CD4-positive, alpha-beta T cell treated with Interleukin-21 for 1 hour (primary cell): ENCODE measurements around the gene PPP1R17.
A peak's percentile ranks its signal among the peaks of the same experiment; 100 is the strongest.

Source experiments
- DNase-seq: peaks from one replicate; pipeline ENCODE4 v3.0.0-alpha.2; 2020

The PPP1R17 gene

DNA sequence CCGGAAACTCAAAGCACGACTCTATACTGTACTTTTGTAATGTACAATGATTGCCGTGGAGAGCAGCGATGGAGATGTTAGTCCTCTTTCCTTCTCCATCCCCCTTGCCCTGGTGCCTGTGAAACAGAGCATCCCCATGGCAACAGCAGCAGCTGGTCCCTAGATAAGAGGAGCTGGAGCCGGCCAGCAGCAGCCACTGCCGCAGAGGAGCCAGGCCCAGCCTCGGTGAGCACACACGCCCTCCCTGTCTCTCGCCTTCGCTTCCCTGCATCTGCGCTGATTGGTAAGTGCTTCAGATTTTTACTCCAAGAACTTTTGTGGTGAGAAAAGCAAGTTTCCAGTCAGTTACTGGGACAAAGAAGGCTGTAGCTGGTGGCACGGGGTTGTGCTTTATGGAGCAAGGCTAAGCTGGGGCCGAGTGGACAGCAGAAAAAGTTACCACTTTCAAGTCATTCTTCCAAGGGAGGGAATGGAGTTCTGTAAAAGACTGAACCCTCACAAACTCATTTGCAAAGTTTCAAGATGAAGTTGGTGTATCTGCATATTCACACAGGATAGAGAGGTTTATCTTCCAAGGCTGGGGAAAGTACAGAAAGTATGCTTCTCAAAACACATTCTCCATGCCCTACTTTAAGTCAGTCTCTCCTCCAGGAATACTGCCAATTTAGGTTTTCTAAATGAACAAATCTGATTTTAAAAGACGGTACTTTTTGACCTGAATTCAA is at the start of gene PPP1R17:
Gene PPP1R17 (plus strand): TSS at position 192 of the 725 bp plus-strand sequence. CDS start 5,227 bp downstream, outside the sequence.
- no peak for DNase-seq

DNA sequence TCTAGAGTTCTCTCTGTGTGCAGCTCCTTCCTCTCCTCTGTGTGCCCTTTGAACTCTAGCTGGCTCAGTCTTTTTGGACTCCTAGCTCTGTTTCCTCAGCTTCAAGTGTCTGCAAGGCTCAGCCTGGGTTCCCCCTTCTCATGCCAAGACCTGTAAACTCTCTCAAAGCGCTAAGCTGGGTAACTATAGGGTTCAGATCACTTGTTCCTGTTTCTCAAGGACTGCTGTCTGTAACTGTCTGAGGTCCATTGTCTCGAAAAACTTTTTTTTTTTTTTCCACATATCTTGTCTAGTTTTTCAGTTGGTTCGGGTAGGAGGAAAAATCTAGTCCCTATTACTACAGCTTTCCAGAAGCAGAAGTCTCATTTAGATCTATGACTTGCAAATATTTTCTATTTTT is 46.6 kb upstream of the PPP1R17 start:
- no peak for DNase-seq

DNA sequence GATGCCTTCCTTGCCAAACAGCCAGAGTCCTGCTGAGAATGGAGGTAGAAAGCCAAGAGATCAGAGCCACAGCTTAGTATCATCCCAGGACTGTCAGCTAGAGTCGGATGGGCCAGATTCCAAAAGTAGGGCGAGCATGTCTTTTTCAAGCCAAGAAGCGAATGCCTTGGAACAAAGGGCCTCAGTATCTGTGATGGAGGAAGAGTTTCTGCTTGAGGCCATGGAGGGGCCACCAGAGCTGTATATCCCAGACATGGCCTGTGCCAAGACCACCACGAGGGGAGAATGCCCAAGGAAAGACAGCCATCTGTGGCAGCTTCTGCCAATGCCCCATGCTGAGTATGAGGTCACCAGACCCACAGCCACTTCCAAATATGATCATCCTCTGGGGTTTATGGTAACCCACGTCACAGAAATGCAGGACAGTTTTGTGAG is 44.3 kb upstream of the PPP1R17 start:
- DNase-seq: no peak

DNA sequence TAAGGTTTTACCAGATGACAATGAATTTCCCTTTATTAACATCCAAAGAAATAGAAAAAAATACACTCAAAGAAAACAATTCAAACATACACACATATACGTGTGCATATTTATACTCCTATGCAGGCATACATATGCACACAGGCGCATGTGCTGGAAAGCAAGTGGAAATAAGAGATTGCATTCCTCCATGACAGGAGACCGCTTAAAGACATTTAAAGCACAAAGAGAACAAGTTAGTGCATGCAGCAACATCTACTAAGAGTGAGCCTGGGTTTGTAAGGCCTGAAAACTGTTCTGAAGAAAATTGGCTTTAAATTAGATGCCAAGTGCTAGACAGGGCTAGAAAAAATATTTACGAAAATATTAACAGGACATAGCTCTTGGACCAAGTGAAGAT is 40.1 kb upstream of the PPP1R17 start:
- no peak for DNase-seq

DNA sequence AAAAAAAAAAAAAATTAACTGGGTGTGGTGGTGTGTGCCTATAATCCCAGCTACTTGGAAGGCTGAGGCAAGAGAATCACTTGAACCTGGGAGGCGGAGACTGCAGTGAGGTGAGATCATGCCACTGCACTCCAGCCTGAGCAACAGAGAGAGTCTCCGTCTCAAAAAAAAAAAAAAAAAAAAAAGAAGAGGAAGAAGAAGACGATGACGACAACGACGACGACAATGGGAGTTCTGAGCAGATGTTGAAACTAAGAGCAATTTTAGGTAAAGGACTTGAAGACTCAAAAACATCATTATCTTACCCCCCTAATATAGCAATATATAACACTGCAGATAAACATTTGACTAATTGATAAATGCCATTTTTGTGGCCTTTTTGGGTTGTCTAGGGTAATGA is 39.5 kb upstream of the PPP1R17 start:
- DNase-seq: no peak

DNA sequence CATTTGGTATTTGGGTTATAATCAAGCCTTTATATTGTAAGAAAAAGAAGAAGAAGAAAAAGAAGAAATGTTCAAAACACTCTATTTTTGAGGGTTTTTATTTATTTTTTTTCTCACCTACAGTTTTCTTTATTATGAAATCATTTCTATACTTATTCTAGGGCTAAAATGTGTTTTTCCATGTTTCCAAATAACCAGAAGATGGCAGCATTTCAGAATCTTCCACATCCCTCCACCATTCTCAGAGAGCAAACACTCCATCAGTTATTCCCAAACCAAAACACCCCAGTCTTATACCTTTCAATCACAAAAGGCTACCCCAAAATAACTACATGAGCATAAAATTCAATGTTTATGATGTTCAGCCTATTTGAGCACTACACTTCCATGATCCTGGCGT is 38.7 kb upstream of the PPP1R17 start:
- no peak for DNase-seq

DNA sequence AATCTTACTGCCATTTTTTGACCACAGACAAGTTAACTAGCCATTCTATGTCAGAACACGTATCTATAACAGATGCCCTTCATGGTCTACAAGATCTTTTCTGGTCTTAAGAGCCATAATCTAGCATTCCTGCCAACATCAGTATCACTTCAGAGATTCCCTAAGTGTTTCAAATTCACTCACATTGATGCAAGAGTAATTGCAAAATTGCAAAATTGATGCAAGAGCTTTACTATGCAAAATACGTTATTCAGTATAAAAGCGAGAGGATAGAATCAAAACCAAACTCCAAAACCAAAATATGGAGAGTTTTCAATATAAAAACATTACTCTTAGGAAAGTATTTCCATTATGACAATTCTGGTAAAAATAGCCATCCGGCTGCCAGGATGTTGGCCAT is 38.1 kb upstream of the PPP1R17 start:
- DNase-seq: no peak

DNA sequence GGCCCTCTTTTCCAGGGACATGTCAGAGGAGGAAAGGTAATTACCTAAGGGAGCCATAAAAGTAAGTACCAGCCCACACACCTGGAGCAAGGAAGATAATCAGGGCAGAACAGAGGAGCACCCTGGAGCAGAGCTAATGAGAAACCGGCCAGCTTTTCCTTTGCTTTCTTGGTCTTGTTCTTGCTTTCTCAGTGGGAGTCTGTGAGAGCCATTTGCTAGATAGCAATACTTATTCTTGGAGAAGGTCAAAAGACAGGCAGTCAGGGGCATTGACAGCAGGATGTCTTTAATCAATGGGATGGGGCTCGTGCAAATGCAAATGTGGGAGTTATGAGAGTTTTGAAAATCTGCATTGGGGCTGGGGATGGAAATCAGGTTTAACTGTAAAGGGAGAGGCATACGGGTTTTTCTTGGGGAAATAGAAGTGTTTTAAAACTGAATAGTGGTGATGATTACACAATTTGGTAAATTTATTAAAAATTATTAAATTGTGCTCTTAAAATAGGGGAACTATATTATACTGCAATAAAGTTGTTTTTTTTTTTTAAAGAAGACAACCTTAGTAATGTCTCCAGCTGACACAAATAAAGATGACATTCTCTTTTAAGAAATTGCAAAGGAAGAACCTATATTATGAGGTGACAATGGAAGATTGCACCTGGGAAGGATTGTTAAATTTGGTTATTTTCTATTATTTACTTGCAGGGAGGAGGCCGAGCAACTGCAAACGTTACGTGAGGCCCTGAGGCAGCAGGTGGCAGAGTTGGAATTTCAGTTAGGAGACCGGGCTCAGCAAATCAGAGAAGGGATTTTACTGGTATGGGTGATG is 35.6 kb upstream of the PPP1R17 start:
- DNase-seq: no peak

DNA sequence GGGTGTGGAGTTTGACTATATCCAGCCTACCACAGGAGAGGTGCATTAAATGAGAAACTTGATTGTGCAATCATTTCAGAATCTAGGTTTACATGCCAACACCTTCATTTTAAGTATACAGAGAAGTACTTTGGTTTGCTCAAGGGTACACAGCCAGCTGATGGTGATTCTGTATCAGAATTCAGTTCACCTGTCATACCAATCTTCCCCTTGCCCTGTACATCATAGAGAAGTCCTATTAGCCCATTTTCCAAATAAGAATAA is 35.0 kb upstream of the PPP1R17 start:
- DNase-seq: no peak

DNA sequence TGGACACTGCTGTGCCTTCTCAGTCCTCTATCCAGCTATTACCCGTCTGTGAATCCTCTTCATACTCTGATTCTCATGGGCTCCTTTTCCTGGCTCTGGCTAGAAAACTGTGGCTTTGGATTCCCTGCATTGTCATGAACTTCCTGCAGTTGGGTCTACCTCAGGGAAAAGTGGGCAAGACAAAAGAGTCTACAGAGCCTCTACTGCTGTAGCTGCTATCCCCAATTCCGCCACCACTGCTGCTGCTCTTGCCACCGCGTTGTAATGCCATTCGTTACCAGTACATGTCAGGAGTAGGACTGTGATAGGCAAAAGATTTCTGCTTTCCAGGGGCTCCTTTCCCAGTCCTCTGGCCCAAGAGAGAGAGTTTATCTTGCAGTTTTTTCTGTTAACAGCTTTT is 23.9 kb upstream of the PPP1R17 start:
- no peak for DNase-seq

DNA sequence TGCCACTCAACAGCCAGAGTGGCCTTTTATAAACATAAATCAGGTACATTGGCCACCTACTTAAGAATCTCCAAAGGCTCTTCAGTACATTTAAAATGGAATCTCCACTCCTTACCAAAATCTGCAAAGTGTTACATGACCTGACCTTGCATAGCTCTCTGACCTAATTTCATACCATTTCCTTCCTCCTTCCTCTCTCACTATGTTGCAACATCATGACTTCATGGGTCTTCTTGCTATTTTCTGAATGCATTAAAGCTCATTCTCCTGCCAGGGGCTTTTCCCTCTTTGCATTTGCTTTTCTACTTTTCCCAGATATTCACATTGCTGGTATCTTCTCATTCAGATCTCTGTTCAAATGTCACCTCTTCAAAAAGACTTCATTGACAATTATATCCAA is 22.1 kb upstream of the PPP1R17 start:
- DNase-seq: no peak

DNA sequence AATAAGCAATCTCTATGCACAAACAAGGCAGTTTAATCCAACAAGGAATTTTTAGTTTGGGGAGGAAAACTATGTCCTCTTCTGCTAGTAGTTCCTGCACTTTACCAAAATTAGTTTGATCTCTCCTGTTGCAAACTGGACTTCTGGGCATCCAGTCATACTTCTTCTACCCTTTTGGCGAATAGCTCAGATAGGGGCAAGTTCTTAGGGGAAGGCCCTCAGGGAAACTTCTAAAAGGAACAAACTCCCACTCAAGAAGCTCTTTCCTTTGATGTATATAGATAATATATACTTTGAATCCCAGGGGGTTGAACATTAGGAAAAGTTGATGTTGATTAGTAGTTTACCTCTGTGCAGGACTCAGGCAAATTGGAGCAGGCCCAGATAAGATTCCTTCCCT is 21.5 kb upstream of the PPP1R17 start:
- no peak for DNase-seq

DNA sequence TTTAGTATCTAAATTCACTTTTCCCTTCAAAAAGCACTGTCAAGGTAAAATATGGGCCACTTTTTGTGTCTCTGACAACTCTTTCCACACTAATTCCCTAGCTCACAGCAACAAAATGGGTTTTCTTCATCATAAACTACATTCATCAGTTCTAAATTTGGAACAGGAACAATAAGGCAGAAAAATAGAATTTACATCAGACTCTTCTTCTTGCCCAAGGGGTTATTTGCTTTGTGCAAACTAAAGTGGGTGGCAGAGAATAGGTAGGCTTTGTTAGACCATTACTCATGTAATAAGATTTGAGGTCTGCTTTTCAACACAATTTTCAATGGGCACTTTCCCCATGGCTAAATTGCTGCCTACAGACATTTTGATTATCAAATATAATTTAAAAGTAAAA is 17.6 kb upstream of the PPP1R17 start:
- no peak for DNase-seq

DNA sequence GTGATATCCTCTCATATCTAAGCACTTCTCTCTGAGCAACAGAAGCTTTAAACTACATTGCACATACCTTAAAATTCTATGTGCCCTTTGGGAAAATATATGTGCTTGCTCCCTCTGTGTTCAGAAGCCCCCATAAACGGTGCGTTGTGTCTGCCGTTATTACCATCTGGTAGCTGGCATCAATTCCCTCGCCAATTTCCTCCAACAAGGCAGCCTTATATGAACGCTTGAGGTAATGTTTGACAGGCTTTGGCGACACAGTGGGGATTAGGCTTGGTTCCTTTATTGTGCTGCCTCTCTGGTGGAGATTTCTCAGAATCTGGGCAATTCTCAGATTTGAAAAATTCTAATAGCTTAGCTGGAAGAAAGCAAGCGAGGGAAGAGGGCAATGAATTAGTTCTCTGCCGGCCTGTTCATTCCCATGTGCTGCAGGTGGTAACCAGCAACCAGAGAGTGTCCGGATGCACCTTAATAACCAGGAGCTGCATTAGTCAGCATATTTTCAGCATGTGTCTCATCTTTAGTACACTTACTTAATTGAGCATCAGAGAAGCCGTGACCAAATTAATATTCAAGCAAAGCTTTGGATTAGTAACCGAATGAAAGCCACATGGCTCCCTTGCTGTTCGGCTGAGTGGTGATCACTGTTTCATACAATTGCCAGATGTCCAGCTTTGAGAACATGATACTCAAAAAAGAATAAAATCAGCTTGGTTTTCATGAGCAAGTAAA is 7.3 kb upstream of the PPP1R17 start:
- DNase-seq: no peak

DNA sequence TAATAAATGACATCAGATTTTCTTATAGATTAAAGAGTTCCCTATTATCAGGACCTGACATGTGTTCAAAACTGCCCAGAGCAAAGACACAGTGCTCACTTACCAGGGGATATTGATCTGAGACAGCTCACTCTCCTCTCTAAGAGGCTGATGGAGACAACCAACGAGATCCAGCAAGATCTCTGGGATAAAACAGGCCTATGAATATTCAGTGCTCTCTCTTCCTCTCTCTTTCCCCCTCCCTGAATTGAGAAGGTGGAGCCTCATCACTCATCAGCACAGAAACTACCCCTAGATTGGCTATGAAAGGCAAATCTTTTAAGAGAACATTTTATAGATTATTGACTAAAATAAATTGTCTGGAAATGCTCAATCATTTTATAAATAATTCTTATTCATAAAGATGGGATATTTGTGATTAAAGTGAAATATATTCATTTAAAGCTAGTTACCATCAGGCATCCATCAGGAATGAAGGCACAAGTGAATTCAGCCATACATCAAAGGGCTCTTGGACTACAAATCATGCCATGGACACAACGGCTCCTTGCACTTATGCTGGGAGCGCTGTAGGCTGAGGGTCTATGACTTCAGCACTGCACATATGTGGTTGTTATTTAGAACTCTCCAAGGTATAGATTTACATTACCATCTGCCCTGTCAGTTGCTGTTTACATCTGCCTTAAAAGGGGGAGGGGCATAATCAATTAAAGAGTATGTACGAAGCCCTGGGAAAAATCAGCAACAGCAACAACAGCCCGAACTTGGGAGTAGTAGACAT is 3.4 kb upstream of the PPP1R17 start:
- DNase-seq: no peak

DNA sequence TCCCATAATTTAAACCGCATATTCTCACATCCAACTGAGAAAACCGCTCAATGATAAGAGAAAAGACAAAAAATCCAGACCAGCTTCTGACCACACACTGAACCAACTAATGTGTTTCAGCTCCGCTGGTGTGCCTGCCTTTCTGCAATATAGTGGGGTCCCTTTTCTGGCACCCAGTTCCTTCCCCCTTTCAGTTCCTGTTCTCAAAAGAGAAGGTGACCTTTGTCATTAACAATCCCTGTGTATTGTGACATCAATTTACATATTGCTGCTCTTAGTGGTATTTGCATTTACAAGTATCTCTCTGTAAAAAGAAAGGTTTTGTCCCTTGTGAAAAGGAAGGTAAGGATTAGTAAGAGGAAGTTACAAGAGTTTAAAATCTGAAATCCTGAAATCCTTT is 1.4 kb downstream of the PPP1R17 start:
- peak; percentile 10 for DNase-seq

DNA sequence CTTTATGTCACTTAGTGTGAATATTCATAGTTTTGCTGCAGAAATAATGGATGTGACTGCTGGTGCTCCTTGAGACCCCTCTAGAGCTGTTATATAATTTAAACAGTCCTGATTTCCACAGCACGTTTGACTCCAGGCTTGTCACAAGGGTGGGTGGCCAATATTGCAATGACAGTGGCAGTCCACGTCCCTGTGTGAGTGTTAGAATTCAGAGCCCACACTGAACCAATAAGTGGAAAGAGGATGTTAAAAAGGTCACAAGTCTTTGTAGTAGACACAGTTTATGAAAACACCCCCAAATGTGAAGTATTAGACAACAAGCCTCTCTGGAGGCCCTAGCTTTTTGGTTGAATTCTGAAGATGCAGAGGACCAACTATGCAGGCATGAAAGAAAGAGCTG is 2.0 kb downstream of the PPP1R17 start:
- DNase-seq: no peak

DNA sequence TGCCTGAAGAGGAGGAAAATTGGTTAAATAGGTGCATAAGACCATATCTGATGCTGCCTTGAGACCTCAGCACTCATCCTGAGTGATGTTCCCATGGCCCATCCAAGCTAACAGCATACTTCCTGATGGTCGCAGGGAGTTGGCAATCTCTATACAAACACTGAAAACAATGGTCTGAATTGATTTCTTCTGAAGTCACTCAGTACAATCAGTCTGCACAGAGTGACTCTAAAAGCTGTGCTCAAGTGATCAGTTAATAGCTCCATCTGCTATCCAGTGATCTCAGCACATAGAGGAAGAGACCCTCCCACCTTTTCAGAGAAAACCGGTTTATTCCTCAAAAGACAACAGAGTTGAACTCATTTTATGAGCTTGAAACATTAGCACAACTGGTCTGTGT is 3.9 kb downstream of the PPP1R17 start:
- DNase-seq: no peak

DNA sequence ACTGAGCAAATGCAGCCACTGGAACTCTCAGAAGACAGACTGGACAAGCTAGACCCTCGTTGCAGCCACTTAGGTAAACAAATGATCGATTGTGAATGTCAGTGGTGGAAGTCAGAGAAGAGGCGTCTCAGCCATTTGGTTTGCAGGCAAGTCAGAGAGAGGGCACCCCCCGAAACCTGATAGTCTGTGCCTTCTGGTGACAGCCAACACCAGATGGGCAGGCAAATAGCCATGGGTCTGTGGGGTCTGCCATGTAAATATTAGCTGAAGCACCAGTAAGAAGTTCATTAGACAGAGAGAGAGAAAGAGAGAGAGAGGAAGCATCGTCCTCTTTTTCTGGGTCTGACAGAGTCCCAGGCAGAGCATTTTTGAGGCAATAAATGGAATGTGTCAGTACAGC is 5.4 kb downstream of the PPP1R17 start:
- DNase-seq: no peak

DNA sequence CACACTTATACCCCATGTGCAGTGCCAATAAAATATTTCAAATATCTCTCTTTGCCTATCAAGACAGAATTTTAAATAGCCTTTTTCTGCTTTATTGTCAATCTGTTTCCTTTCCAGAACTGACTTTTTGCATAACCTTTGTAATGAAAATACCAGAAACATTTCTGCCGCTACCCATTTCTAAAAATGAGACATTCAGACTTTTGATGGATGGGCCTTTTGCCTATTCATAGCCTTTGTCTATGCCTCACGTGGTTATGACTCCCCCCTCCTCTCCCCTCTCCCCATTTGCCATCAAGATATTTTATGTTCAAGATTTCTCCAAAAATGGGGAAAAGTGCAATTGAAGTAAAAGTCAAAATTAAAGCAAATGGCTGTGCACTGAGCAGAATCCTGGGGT is 5.9 kb downstream of the PPP1R17 start:
- no peak for DNase-seq

DNA sequence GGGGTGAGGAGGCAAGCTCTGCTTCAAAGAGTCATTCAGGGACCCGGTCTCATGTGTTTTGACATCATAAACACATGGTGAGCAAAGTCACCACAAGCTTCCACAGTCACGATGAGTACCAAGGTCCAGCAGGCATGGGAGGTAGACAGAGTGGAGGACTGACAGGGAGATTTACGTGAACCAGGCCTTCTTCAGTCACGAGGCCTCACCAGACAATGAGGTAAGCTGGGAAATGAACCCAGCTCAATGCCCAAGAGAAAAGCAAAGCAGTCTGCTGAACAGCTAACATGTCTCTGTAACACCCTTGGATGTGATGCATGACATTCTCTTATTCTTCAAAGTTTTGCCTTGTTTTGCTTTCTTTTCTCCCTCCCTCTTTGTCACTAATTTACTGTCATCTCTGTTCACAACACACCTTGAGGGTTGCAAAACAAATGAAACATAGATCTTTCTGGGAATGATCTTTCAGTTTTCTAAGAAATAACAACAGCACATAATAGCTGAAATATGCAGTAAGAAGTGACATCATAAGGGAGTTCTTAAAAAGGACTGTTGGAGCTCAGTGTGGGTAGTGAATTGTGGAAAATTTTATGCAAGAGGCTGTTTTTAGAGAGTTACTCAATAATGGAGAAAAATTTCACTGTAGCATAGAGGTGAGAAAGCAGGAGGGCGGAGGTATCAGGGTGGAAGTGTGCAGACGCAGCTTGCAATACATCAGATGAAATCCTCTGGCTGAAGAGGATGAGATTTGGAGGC is 9.0 kb downstream of the PPP1R17 start:
- DNase-seq: no peak

DNA sequence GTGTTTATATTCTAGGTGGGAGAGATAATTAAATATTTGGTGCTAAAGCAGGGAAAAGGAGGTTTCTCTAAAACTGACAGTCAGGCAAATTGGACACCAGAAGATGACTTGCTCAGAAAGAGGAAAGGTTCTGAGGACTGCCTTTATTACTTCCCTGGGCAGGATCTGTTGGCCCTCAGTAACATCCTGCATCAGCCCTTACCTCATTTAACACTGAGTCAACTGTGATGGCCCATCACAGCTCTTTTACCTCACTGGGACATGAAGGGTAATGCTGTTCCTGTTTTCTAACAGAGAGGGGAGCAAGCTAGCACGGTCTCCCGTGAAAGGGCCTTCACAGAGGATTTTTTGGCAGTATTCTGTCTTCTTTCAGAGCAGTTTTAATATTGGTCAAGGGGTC is 12.0 kb downstream of the PPP1R17 start:
- no peak for DNase-seq

DNA sequence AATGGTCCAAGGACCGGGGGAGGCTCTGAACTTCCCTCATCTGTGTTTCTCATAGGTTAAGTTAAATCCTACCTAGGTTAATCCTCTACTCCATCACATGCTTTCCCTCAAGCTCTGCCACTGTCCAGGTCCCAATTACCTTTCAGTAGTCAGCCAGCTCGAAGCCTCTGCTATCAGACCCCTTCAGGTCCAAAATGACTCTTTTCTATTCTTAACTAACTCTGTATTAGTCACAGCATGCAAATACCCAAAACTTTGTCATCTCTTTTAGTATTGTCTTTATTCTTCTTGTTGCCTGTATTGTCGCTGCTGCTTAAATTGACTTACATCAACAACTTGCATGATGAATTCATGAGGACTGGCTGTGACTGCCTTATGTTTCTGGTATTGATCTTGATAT is 15.3 kb downstream of the PPP1R17 start:
- DNase-seq: no peak
